H7 (cell line): ENCODE measurements around the gene FUT7. TPM values are rescaled to one million over a fixed set of nuclear protein-coding genes. Genes with fewer than 3 reads are reported as not detected.

ENCODE experiments used
- DNase-seq: peaks from one replicate; pipeline ENCODE4 v3.0.0; 2012
- H3K27me3 ChIP-seq: 2 replicates; pipeline ENCODE4 v1.6.0; 2011; ENCODE audit warnings: mild to moderate bottlenecking, low read length; ENCODE audit not compliant: control insufficient read depth, insufficient read depth
- H3K36me3 ChIP-seq: replicated peaks from 2 replicates; pipeline ENCODE4 v1.5.1; 2011; ENCODE audit warnings: low read length; ENCODE audit not compliant: control insufficient read depth, insufficient read depth
- H3K4me3 ChIP-seq: 2 replicates; pipeline ENCODE4 v1.5.1; 2011; ENCODE audit warnings: low read depth, mild to moderate bottlenecking, control low read depth, low read length, moderate library complexity; ENCODE audit not compliant: insufficient read depth
- total RNA-seq: library from RNA; depleted of rRNA; stranded (reverse); fragments of >200 nt; shearing (Covaris generic); gene quantifications from 2 replicates; pipeline ENCODE4 v1.2.3, GENCODE V29; 2014

The FUT7 gene
- total RNA-seq, 1 experiment from 2014 or later, result not detected

DNA sequence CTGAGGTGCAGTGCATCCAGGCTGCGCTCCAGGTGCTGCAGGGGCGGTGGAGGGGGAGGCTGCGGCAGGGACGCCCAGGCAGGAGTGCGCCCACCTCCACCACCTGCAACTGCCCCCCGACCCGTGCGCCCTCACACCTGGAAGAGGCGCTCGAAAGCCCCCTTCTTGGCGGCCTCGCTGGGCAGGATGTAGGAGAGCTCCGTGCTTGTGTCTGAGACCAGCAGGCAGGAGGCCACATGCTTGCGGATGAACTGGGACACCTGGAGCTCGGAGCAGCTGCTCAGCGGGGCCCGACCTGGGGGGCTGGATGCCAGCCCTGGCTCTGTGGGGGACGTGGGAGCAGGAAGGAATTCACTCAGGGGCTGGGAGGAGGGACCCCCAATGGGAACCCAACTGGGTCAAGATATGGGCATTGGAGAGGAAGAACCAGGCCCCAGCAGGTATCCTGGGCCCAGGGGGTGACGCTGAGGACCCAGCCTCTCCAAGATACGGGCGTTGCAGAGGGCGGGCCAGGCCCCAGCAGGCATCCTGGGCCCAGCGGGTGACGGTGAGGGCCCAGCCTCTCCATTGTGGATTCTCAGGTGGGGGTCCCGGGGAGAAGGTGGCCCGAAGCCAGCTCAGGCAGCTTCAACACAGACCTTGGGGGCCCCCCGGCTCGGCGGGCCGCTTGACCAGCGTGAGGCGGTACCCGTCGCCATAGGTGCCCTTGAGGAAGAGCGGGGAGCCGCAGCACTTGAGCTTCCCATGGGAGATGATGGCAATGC lies 16.9 kb downstream of the FUT7 start:
- H3K4me3 ChIP-seq, result no peak overlapping the region
- no peaks in the 10 kb centered on the region; the same call in 1 of the 2 replicates for H3K27me3 ChIP-seq
- H3K36me3 ChIP-seq, result no peaks in the 10 kb centered on the region
- no peak for DNase-seq

DNA sequence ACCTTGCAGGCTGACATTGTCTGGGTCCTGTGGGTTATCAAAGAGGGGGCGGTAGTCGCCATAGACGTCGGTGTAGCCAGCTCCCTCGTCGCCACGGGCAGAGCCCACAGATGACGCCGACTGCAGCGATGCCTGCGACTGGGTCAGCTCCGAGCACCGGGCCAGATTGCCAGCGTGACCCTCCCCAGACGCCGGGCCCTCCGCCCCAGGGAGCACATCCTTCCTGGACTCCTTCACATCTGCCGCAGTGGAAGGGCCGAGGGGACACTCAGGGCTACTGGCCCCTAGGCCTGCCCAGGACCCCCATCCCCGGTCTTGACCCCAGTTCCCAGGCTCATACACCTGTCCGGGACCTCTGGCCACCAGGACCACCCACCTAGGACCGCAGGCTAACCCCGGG lies 17.7 kb downstream of the FUT7 start:
- H3K4me3 ChIP-seq, result no peak overlapping the region
- H3K36me3 ChIP-seq, result no peaks in the 10 kb centered on the region
- no peak for DNase-seq
- H3K27me3 ChIP-seq, result no peaks in the 10 kb centered on the region; the same call in 1 of the 2 replicates

DNA sequence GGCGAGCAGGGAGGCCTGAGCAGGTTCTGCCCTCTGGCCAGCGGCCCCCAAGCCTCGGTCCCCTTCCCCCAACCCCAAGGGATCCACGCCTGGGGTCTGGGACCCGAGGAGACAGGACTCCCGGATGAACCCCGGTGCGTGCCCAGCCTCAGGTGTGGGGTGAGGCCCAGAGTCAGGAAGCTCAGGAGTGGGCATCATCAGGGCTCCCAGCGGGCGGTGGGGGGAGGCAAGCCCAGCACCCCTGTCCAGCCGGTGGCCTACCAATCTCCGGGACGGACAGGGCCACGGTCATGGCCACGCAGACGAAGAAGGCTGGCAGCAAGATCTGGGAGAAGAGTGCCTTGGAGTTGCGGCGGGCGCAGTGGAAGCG lies 18.3 kb downstream of the FUT7 start:
- no peak for DNase-seq
- H3K4me3 ChIP-seq, result no peak overlapping the region

DNA sequence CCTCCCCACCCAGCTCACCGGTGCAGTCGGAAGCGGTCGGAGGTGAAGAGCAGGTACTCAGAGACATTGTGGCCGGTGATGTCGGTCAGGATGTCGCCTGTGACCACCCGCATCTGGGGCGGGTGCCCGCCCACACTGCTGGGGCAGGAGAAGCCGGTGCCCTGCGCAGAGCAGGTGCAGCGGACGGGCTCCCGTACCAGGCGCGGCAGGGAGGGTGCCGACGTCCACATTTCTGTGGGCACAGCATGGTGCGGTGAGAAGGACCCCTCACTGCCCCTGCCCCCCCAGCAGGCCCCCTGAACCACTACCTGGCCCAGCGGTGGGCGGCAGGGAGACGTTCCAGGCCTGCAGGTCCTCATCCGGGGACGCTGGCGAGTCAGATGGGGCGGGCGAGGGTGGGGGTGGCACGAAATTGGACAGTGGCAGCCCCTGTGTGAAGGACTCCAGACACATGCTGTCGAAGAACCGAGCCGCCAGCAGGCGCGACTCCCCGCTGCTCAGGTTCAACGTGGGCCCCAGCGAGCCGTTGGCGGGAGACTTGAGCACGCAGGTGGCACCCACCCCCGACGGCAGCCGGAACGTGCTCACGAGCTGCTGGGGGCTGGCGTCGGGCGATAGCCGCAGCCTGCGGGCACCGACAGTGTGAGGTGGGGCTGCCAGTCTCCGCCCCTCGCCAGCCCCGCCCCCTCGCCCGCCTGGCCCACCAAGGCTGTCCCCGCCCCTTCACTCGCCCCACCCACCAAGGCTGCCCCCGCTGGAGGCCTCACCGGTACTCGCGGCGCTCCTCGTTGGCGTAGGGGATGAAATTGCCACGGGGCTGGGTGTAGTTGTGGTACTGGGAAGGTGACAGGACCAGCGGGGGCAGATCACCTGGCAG lies 19.0 kb downstream of the FUT7 start:
- Histone ChIP-seq H3K36me3 (no peaks in the 10 kb centered on the region), H3K27me3 (no peaks in the 10 kb centered on the region; the same call in 1 of the 2 replicates), H3K4me3 (no peak overlapping the region)
- DNase-seq, result peak; percentile 99

More for the DNA sequence above, 18.3 kb downstream of the FUT7 start:
- Histone ChIP-seq H3K27me3 (no peaks in the 10 kb centered on the region; the same call in 1 of the 2 replicates), H3K36me3 (no peaks in the 10 kb centered on the region)

DNA sequence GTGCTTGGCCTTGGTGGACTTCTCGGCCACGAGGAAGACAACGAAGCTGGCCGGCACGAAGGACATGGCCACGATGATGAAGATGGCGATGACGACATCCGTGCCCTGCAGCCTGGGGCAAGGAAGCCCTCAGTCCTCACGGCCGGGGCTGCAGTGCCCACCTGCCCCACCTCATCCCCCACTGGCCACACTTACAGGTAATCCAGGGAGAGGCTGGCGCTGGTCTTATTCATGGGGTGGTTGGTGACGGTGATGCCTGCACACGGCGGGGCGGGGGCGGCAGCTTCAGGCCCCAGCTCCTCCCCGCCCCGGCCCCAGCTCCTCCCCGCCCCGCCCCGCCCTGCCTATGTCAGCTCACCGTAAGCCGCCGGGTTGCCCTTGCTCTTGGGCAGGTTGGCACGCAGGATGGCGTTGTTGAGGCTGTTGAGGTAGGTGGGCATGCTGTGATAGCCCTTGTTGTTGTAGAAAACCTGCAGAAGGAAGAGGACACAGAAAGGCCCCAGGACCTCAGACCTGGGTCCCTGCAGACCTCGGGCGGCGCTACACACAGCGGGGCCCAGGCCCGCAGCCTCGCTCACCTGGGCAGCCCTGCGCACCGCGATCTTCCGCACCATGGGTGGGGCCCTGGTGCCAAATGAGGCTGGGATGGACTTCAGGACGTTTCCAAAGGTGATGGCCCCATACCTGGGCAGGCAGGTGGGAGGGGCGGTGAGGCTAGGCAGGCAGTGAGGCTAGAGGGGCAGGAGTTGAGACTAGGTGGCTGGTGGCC lies 19.8 kb downstream of the FUT7 start:
- Histone ChIP-seq H3K36me3 (no peaks in the 10 kb centered on the region), H3K4me3 (no peak overlapping the region), H3K27me3 (no peaks in the 10 kb centered on the region; the same call in 1 of the 2 replicates)
- DNase-seq, result no peak

DNA sequence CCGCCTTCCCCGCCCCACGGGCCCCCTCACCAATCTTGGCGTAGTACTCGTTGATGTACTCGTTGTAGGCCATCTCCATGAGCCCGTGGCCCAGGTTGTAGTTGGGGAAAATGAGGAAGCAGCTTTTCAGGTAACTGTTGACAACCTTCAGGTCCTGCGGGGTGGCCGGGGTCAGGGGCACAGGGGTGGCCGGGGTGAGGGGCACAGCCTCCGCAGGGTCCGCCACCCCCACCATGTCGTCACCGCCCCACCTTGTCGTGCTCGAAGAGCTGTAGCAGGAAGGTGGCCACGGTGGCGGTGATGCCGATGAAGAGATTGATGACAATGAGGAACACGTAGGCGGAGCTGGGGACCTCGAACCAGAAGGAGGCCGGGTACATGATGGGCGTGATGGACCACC lies 20.7 kb downstream of the FUT7 start:
- Histone ChIP-seq H3K27me3 (no peaks in the 10 kb centered on the region; the same call in 1 of the 2 replicates), H3K4me3 (no peak overlapping the region), H3K36me3 (no peaks in the 10 kb centered on the region)
- DNase-seq, result no peak

DNA sequence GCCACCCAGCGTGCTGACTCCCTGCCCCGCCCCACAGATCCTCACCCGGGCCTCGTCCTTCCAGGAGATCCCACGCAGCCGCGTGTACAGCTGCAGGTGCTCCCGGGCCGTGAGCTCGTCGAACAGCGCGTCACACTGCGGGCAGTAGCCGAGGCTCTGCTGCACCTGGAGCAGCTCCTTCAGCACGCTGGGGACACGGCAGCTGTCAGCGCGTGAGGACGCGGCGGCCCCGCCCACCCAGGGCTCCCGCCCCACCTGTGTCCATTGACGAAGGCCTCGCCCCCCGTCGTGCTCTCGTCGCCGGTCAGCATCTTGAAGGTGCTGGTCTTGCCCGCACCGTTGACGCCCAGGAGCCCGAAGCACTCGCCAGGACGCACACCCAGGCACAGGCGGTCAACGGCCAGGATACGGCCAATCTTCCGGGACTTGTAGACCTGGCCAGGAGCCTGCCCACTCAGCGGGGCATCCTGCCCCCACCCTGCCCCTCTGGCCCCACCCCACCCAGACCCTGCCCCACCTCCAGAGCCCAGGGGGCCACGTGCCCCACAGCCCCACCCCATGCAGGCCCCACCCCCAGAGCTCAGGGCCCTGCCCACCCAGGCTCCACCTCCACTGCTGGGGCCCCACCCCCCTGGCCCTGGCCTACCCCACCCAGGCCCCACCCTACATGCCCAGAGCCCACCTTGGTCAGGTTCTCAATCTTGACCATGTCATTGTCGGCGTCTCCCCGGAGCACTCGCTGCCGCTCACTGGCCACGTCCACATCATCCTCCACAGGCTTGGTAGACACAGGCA lies 21.8 kb downstream of the FUT7 start:
- no peak overlapping the region for H3K4me3 ChIP-seq
- no peaks in the 10 kb centered on the region for H3K36me3 ChIP-seq
- DNase-seq, result no peak
- H3K27me3 ChIP-seq, result no peaks in the 10 kb centered on the region; the same call in 1 of the 2 replicates

DNA sequence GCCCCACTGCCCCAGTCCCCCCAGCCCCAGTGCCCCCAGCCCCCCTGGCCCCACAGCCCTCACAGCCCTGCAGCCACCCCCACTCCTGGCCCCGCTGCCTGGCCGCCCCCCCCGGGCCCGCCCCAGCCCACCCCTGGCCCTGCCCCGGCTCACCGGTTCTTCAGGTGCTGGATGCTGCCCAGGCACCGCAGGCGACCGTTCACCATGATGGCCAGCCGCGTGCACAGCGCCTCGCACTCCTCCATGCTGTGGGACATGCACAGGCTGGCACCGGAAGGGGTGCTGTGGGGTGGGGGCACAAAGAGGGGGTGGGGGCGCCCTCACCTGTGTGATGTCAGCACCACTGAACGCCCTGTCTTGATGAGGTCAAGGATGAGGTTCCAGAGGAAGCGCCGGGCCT lies 22.7 kb downstream of the FUT7 start:
- DNase-seq, result no peak
- no peaks in the 10 kb centered on the region for H3K36me3 ChIP-seq
- H3K4me3 ChIP-seq, result no peak overlapping the region
- H3K27me3 ChIP-seq, result no peaks in the 10 kb centered on the region; the same call in 1 of the 2 replicates

DNA sequence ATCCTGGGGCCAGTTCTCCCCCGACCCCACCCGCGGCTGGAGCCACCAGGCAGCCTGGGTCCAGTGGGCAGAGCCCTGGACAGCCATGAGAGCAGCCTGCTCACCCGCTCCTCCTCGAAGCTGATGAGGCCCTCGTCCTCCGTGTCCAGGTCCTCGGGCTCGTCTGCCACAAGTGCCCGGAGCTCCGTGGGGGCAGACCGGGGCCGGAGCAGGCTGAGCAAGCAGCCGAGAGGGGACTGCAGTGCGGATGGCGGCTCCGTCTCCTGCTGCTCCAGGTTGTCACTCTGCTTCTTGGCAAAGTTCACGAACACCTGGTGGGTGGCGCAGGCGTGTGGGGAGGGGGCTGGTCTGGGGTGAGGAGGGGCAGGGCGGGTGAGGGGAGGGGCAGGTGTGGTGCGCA lies 23.6 kb downstream of the FUT7 start:
- Histone ChIP-seq H3K4me3 (no peak overlapping the region), H3K36me3 (no peaks in the 10 kb centered on the region), H3K27me3 (no peaks in the 10 kb centered on the region; the same call in 1 of the 2 replicates)
- no peak for DNase-seq

DNA sequence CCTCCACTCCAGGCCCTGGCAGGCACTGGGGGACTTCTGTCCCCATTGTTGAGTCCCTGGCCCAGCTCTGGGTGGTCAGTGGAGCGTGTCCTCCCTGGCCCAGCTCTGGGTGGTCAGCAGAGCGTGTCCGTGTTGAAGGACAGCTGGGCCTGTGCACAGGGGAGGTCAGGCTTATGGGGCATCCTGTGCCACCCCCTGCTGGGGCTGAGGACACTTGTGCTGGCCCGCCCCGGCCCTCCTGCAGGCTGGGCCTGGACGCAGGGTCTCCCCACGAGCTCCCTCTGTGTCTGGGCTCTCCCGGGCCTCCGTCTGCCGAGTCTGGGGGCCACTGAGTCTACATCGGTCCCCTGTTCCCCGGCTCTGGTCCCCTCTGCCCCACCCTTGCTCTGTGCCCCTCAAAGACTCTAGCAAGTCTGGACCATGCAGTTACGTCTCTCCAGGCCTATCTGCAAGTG lies 24.0 kb downstream of the FUT7 start:
- no peaks in the 10 kb centered on the region; the same call in 1 of the 2 replicates for H3K27me3 ChIP-seq
- no peaks in the 10 kb centered on the region for H3K36me3 ChIP-seq
- H3K4me3 ChIP-seq, result no peak overlapping the region

DNA sequence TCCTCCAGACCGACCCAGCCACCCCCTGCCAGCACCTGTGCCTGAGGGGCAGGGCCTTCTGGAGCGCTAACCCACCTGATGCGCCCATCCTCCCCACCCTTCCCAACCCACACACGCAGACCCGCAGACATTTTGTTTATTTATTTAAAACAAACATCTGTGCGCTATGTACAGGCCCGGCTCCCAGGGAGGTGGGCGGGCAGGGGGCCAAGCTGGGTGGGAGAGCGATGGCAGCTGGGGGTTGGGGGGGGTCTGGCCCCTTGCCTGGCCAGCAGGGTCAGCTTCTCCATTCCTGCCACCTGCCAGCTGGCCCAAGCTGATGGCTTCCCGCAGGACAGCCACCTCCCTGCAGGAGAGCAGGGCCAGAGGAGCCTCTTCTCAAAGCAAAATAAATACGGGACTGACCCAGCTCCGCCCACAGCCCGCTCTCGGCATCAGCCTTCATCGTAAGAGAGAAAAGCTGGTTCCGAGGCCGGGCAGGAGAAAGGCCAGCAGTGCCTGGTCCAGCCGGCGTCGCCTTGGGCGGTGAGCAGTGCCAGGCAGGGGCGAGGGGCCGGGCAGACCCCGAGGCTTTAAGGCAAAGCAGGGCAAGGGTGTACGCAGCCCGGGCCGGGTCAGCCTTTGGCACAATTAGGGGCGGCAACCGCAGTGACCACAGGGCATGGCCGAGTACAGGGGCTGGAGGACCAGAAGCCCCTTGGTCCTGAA lies 24.6 kb downstream of the FUT7 start:
- no peak overlapping the region for H3K4me3 ChIP-seq
- H3K27me3 ChIP-seq, result no peaks in the 10 kb centered on the region
- DNase-seq, result no peak
- H3K36me3 ChIP-seq, result no peaks in the 10 kb centered on the region

More for the DNA sequence above, 24.0 kb downstream of the FUT7 start:
- DNase-seq, result no peak

DNA sequence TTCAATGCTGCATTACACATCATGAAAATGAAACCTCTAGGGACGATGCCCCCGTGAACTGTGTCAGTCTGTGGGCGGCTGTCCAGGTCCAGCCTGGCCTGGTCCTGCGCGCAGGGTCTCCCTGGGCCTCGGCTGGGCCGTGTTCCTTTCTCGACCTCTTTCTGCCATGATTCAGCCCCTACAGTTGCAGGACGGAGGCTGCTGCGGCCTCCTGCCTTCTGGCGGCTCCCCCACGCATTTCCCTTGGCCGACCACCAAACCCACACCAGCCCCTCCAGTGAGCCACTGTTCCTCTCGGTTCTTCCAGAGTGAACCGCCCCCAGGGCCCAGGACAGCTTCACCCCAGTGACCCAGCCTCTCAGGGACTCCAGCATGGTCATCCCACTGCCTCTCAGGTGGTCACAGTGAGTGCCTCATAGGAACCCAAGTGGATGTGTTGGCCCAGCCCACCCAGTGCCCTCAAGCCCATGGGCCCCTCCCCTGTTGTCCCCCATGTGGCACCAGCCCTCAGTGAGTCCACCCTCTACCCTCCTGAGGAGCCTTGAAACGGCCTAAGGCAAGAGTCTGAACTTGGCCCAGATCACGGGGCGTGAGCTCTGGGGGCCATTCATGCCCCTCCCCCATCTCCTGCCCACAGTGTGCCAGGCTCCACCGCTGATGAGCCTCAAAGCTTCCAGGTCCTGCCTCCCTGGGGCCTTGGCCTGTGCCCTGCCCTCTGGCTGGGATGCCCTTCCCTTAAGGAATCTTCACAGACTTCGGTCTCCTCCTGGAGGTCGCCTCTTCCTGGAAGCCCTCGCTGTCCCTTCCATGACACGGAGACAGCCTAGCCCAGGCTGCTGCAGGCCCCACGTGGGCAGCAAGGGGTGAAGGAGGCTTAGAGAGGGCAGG lies 25.5 kb downstream of the FUT7 start:
- DNase-seq, result no peak
- Histone ChIP-seq H3K4me3 (no peak overlapping the region), H3K27me3 (no peaks in the 10 kb centered on the region), H3K36me3 (no peaks in the 10 kb centered on the region)
